HCT116 (cell line): ENCODE measurements around the gene MRPL36. TPM values are rescaled to one million over a fixed set of nuclear protein-coding genes. Genes with fewer than 3 reads are reported as not detected.

Experiments
- ATAC-seq: fragments of 200-7000 bp; cut with Tn5 transposase; 2 replicates; pipeline ENCODE4 v1.9.1; 2020; ENCODE audit warnings: mild to moderate bottlenecking, moderate library complexity
- BruUV-seq: library from RNA; stranded (reverse); fragments of 400-500 nt; replicated peaks from 2 replicates; lab custom pipeline; 2021; lab: Mats Ljungman, UMichigan
- CTCF ChIA-PET: fragments of 300-600 bp; sonication (Branson Sonifier 250); formaldehyde crosslinking; loops from one replicate; lab custom pipeline; 2021; ENCODE audit warnings: antibody characterized with exemption; lab: Charles Lee
- POLR2A ChIA-PET: fragments of 300-600, 350-600 bp; sonication (Branson Sonifier 250); formaldehyde crosslinking; loops from one replicate; lab custom pipeline; 2021; ENCODE audit warnings: antibody characterized with exemption; lab: Charles Lee
- RAD21 ChIA-PET, 2 experiments: fragments of 300-600 bp; sonication (Branson Sonifier 250); formaldehyde crosslinking; loops; one replicate each; lab custom pipeline; 2023; ENCODE audit warnings: low total read pairs in 2 of 2; ENCODE audit not compliant: uncharacterized antibody in 2 of 2, unreplicated experiment in 2 of 2, low non-redundant PET in 1 of 2; lab: Charles Lee
- DNase-seq: peaks from one replicate; pipeline ENCODE4 v3.0.0-alpha.2; 2010; ENCODE audit warnings: low read depth, low spot score
- H2AFZ ChIP-seq: fragments of 200-600 bp; shearing (Covaris generic), sonication (generic); 2 replicates; pipeline ENCODE4 v1.6.1; 2017; ENCODE audit warnings: low read depth, mixed run types, mixed read lengths, antibody characterized with exemption, low read length; ENCODE audit not compliant: poor library complexity, severe bottlenecking
- H3K27ac ChIP-seq: 2 replicates; pipeline ENCODE4 v1.5.1; 2012; ENCODE audit warnings: low read depth, low read length
- H3K27me3 ChIP-seq: fragments of 200-600 bp; sonication (generic); 2 replicates; pipeline ENCODE4 v1.6.1; 2016; ENCODE audit warnings: mixed run types, low read length, mixed read lengths; ENCODE audit not compliant: insufficient read depth
- H3K36me3 ChIP-seq, 2 experiments: fragments of 200-500 bp in 1 of 2; fragments of 200-600 bp in 1 of 2; sonication (Bioruptor generic) in 1 of 2; sonication (generic) in 1 of 2; 2 replicates each; pipeline versions ENCODE4 v1.5.1 to v1.6.1; 2014 to 2016; ENCODE audit warnings: low read length in 2 of 2, inconsistent platforms in 1 of 2, mixed read lengths in 1 of 2, mixed run types in 1 of 2; ENCODE audit not compliant: insufficient read depth in 2 of 2, control insufficient read depth in 1 of 2
- H3K4me1 ChIP-seq, 2 experiments: fragments of 200-600 bp in 1 of 2; sonication (generic) in 1 of 2; 2 replicates each; pipeline versions ENCODE4 v1.5.1 to v1.6.1; 2012 to 2017; ENCODE audit warnings: low read length in 2 of 2, inconsistent platforms in 1 of 2, mild to moderate bottlenecking in 1 of 2, mixed read lengths in 1 of 2, mixed run types in 1 of 2, moderate library complexity in 1 of 2; ENCODE audit not compliant: insufficient read depth in 2 of 2, control insufficient read depth in 1 of 2
- H3K4me2 ChIP-seq: fragments of 200-600 bp; sonication (generic); 2 replicates; pipeline ENCODE4 v1.6.1; 2017; ENCODE audit warnings: mixed run types, low read length, mixed read lengths
- H3K4me3 ChIP-seq, 2 experiments: fragments of 200-600 bp in 1 of 2; sonication (generic) in 1 of 2; replicated peaks in 1 of 2; 2 replicates each; pipeline ENCODE4 v1.5.1; 2011 to 2016; ENCODE audit warnings: low read length in 2 of 2, control low read depth in 1 of 2, low read depth in 1 of 2, mild to moderate bottlenecking in 1 of 2, mixed read lengths in 1 of 2, mixed run types in 1 of 2
- H3K79me2 ChIP-seq: fragments of 200-600 bp; sonication (generic); 2 replicates; pipeline ENCODE4 v1.6.1; 2017; ENCODE audit warnings: mild to moderate bottlenecking, mixed run types, low read length, moderate library complexity, mixed read lengths; ENCODE audit not compliant: insufficient read depth
- H3K9ac ChIP-seq: fragments of 200-600 bp; sonication (generic); 2 replicates; pipeline ENCODE4 v1.6.1; 2016; ENCODE audit warnings: low read length, mixed read lengths
- H3K9me2 ChIP-seq: fragments of 200-600 bp; sonication (generic), shearing (Covaris generic); 2 replicates; pipeline ENCODE4 v1.6.1; 2017; ENCODE audit warnings: mixed run types, mild to moderate bottlenecking, moderate library complexity; ENCODE audit not compliant: insufficient read depth
- H3K9me3 ChIP-seq, 2 experiments: fragments of 200-500 bp in 1 of 2; fragments of 200-600 bp in 1 of 2; sonication (Bioruptor generic) in 1 of 2; sonication (generic) in 1 of 2; 2 replicates each; pipeline ENCODE4 v1.6.1; 2014 to 2017; ENCODE audit warnings: low read length in 2 of 2, mixed read lengths in 2 of 2, inconsistent platforms in 1 of 2, low read depth in 1 of 2, mild to moderate bottlenecking in 1 of 2, mixed run types in 1 of 2, moderate library complexity in 1 of 2; ENCODE audit not compliant: control insufficient read depth in 1 of 2, insufficient read depth in 1 of 2
- H4K20me1 ChIP-seq: fragments of 200-600 bp; sonication (generic), shearing (Covaris generic); 2 replicates; pipeline ENCODE4 v1.6.1; 2017; ENCODE audit warnings: mixed run types, mild to moderate bottlenecking, moderate library complexity; ENCODE audit not compliant: insufficient read depth
- ATF3 ChIP-seq: IDR thresholded peaks from 2 replicates; pipeline ENCODE4 v1.6.1; 2012
- EGR1 ChIP-seq: IDR thresholded peaks from 2 replicates; pipeline ENCODE4 v1.6.1; 2012; ENCODE audit warnings: low read depth
- EZH2 ChIP-seq: fragments of 200-600 bp; sonication (generic); IDR thresholded peaks from 2 replicates; pipeline ENCODE4 v1.6.1; 2017; ENCODE audit warnings: antibody characterized with exemption, mixed run types
- POLR2A ChIP-seq: IDR thresholded peaks from 2 replicates; pipeline ENCODE4 v1.7.0; 2011; ENCODE audit warnings: borderline replicate concordance; ENCODE audit not compliant: insufficient read depth, insufficient read length; ENCODE audit errors: extremely low read depth
- REST ChIP-seq: IDR thresholded peaks from 2 replicates; pipeline ENCODE4 v1.6.1; 2012; ENCODE audit warnings: low read depth
- SIN3A ChIP-seq: IDR thresholded peaks from 2 replicates; pipeline ENCODE4 v1.6.1; 2012; ENCODE audit warnings: low read depth
- TCF7L2 ChIP-seq: IDR thresholded peaks from 2 replicates; pipeline ENCODE4 v1.7.0; 2011; ENCODE audit warnings: borderline replicate concordance, inconsistent platforms; ENCODE audit not compliant: insufficient read depth, insufficient read length; ENCODE audit errors: extremely low read depth
- intact Hi-C: fragments of 100-400 bp; cut with micrococcal nuclease; formaldehyde crosslinking; loops from 2 replicates; pipeline ENCODE4 v1.10.0; 2022
- total RNA-seq: library from RNA; stranded (reverse); gene quantifications from one replicate; pipeline ENCODE4 v1.2.1, GENCODE V29; 2021; ENCODE audit not compliant: unreplicated experiment

The MRPL36 gene
- total RNA-seq, 1 experiment from 2014 or later: 71.9 TPM

- TF ChIP-seq ATF3: no peak
Measured at GRCh38 chr5:1782385-1783215, 17.0 kb downstream of the MRPL36 start (continued).

- CTCF ChIA-PET: no interaction called here
- Histone ChIP-seq H3K36me3 (no peaks in the 10 kb centered on the region), H3K79me2 (no peaks in the 10 kb centered on the region), H3K9me3 (no peaks in the 10 kb centered on the region), H3K9me2 (no peaks in the 10 kb centered on the region), H3K4me2 (no peak overlapping the region), H3K4me3 (no peak overlapping the region), H4K20me1 (no peaks in the 10 kb centered on the region), H3K9ac (no peak overlapping the region), H3K27ac (no peak overlapping the region), H3K4me1 (peaks cover 0 to 10% of the 10 kb centered on the region in 2 experiments; a peak in 2 of 4 replicates), H3K27me3 (no peaks in the 10 kb centered on the region), H2AFZ (no peak overlapping the region)
- no peak for TF ChIP-seq SIN3A
- no peak for TF ChIP-seq POLR2A
- no peak for TF ChIP-seq REST
- no peak for TF ChIP-seq EGR1
- no peak for TF ChIP-seq TCF7L2
- TF ChIP-seq ATF3: no peak
- no peak for TF ChIP-seq EZH2
- RAD21 ChIA-PET: no interaction called here
- intact Hi-C loops: no loop called here
- DNase-seq (no peak), ATAC-seq (no peak)
- no TSS peak for BruUV-seq
- POLR2A ChIA-PET: no interaction called here
Measured at GRCh38 chr5:1781726-1782384, 17.8 kb downstream of the MRPL36 start.
